Measurements from ENCODE around the gene HYAL3. TPM values are rescaled to one million over a fixed set of nuclear protein-coding genes. Genes with fewer than 3 reads are reported as not detected.
A peak's percentile ranks its signal among the peaks of the same experiment; 100 is the strongest.
"Not testable (repeated sequence)": the region's sequence is repeated elsewhere in the genome, so short reads cannot be mapped to it uniquely, and the experiment has no call there.

Gene HYAL3
- total RNA-seq, 1 experiment from 2014 or later: 20.8 TPM

DNA sequence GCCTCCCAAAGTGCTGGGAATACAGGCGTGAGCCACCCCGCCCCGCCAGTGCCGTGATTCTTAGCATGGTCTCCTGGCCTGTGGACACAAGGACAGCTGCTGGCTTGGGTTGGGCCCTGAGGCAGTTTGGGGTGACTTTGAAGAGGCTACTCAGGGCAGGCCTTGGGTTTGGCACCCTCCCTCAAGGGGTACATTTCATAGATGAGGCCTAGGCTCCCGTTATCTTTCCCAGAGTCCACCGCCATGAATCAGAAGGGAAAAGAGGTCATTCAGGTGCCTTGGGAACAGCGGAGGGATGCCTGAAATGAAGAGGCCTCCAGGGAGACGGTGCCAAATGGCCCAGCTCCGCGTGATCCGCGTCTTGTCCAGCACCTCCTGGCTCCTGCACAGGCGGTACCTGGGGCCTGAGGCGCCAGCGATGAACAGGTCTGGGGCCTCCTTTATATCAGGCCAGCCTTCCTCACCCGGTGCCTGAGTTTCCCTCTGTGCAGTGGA, 53.9 kb downstream of the HYAL3 start:
- peaks cover 5% of the 10 kb centered on the region for H3F3A ChIP-seq (ENCODE audit: low read length, unreplicated experiment)
- CTCF ChIA-PET: no interaction called here
- no peak for ATAC-seq
- peaks cover 92% of the 10 kb centered on the region for H3K79me2 ChIP-seq (ENCODE audit: low read length)
- H3K27me3 ChIP-seq (ENCODE audit: low read length): no peaks in the 10 kb centered on the region
- H3K9me3 ChIP-seq (ENCODE audit: low read length): no peaks in the 10 kb centered on the region
- BruUV-seq (replicated peaks): no TSS peak
- H3K4me3 ChIP-seq (ENCODE audit: low read length): no peak overlapping the region
- H3K4me1 ChIP-seq (ENCODE audit: insufficient read depth, low read length): peaks cover 46% of the 10 kb centered on the region
- no peak for DNase-seq
- TF ChIP-seq, protein P1, sequence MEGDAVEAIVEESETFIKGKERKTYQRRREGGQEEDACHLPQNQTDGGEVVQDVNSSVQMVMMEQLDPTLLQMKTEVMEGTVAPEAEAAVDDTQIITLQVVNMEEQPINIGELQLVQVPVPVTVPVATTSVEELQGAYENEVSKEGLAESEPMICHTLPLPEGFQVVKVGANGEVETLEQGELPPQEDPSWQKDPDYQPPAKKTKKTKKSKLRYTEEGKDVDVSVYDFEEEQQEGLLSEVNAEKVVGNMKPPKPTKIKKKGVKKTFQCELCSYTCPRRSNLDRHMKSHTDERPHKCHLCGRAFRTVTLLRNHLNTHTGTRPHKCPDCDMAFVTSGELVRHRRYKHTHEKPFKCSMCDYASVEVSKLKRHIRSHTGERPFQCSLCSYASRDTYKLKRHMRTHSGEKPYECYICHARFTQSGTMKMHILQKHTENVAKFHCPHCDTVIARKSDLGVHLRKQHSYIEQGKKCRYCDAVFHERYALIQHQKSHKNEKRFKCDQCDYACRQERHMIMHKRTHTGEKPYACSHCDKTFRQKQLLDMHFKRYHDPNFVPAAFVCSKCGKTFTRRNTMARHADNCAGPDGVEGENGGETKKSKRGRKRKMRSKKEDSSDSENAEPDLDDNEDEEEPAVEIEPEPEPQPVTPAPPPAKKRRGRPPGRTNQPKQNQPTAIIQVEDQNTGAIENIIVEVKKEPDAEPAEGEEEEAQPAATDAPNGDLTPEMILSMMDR (conservative IDR thresholded peaks at IDR 0.05; ENCODE audit: low read depth, low read length): no peak
- TF ChIP-seq EZH2 (IDR thresholded peaks at IDR 0.05; ENCODE audit: low read length, unreplicated experiment): no peak
- no peak for TF ChIP-seq EZH2phosphoT487 (IDR thresholded peaks at IDR 0.05; ENCODE audit: borderline replicate concordance, low read length)
- H3K9ac ChIP-seq (ENCODE audit: low read length): no peak overlapping the region
- peaks cover 3% of the 10 kb centered on the region; the same call in 1 of the 2 replicates for H3K36me3 ChIP-seq (ENCODE audit: low read depth, low read length)
- POLR2A ChIA-PET (ENCODE audit: unreplicated experiment): no interaction called here
- peak overlapping the region; percentile 78; the same call in 1 of the 2 replicates for H3K27ac ChIP-seq (ENCODE audit: low read length)
- intact Hi-C loops (cut with micrococcal nuclease): no loop called here
- no peaks in the 10 kb centered on the region for H3K9me2 ChIP-seq (replicated peaks; ENCODE audit: low read length)
- peak overlapping the region; percentile 69 for H3K4me2 ChIP-seq (ENCODE audit: low read length)
- H2AFZ ChIP-seq (ENCODE audit: low read length): no peak overlapping the region
- peaks cover 12% of the 10 kb centered on the region for H4K20me1 ChIP-seq (ENCODE audit: low read length)

DNA sequence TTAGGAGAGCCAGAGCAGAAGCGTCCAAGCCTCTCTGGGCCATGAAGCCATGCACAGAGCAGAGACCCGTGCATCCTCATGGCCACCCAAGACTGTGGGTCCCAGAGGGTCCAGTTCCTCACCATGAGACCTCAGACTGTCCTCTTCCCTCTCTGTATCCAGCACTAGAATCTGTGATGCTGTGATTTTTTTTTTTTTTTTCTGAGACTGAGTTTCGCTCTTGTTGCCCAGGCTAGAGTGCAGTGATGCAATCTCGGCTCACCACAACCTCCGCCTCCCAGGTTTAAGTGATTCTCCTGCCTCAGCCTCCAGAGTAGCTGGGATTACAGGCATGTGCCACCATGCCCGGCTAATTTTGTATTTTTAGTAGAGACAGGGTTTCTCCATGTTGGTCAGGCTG, 54.4 kb downstream of the HYAL3 start:
- H3F3A ChIP-seq (ENCODE audit: low read length, unreplicated experiment); H3K9ac ChIP-seq (ENCODE audit: low read length); H3K27ac ChIP-seq (ENCODE audit: low read length); BruUV-seq (replicated peaks); H3K4me3 ChIP-seq (ENCODE audit: low read length); H2AFZ ChIP-seq (ENCODE audit: low read length); H3K4me2 ChIP-seq (ENCODE audit: low read length); intact Hi-C loops (cut with micrococcal nuclease); H3K27me3 ChIP-seq (ENCODE audit: low read length); CTCF ChIA-PET; H3K36me3 ChIP-seq (ENCODE audit: low read depth, low read length); POLR2A ChIA-PET (ENCODE audit: unreplicated experiment); H3K9me2 ChIP-seq (replicated peaks; ENCODE audit: low read length); ATAC-seq; H3K9me3 ChIP-seq (ENCODE audit: low read length); DNase-seq: not testable (repeated sequence)
- Histone ChIP-seq H4K20me1 (ENCODE audit: low read length) (peaks cover 17% of the 10 kb centered on the region), H3K4me1 (ENCODE audit: insufficient read depth, low read length) (peaks cover 41% of the 10 kb centered on the region), H3K79me2 (ENCODE audit: low read length) (peaks cover 92% of the 10 kb centered on the region)

DNA sequence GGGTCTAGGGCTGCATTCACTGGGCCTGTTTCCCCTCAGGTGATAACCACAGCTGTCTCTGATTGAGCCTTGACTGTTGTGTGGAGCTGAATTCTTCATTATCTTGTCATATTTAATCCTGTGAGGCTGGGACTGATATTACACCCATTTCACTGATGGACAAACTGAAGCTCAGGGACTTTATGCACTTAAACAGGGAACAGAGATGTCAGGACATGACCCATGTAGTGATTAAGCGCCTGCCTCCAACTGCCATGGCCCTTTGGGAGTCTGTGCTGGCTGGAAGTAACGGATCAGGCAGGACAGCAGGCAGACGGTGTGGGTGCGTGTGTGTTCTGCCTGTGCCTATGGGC, 55.7 kb downstream of the HYAL3 start:
- peaks cover 42% of the 10 kb centered on the region for H3K4me1 ChIP-seq (ENCODE audit: insufficient read depth, low read length)
- no peak overlapping the region for H3K9ac ChIP-seq (ENCODE audit: low read length)

More for the DNA sequence above, 55.7 kb downstream of the HYAL3 start:
- ChIA-PET POLR2A (ENCODE audit: unreplicated experiment) (no interaction called here), CTCF (no interaction called here)
- DNase-seq: no peak
- Histone ChIP-seq H3K79me2 (ENCODE audit: low read length) (peaks cover 92% of the 10 kb centered on the region), H3K9me3 (ENCODE audit: low read length) (no peaks in the 10 kb centered on the region), H3K4me2 (ENCODE audit: low read length) (no peak overlapping the region), H2AFZ (ENCODE audit: low read length) (no peak overlapping the region), H3F3A (ENCODE audit: low read length, unreplicated experiment) (peaks cover 10% of the 10 kb centered on the region), H3K36me3 (ENCODE audit: low read depth, low read length) (peaks cover 10% of the 10 kb centered on the region; the same call in 1 of the 2 replicates), H4K20me1 (ENCODE audit: low read length) (peaks cover 30% of the 10 kb centered on the region), H3K4me3 (ENCODE audit: low read length) (no peak overlapping the region), H3K27ac (ENCODE audit: low read length) (no peak overlapping the region), H3K27me3 (ENCODE audit: low read length) (no peaks in the 10 kb centered on the region), H3K9me2 (replicated peaks; ENCODE audit: low read length) (no peaks in the 10 kb centered on the region)
- no TSS peak for BruUV-seq (replicated peaks)
- intact Hi-C loops (cut with micrococcal nuclease): no loop called here
- ATAC-seq: no peak
- TF ChIP-seq, protein P1 (conservative IDR thresholded peaks at IDR 0.05; ENCODE audit: low read depth, low read length): no peak
- TF ChIP-seq EZH2 (IDR thresholded peaks at IDR 0.05; ENCODE audit: low read length, unreplicated experiment) (no peak), EZH2phosphoT487 (IDR thresholded peaks at IDR 0.05; ENCODE audit: borderline replicate concordance, low read length) (no peak)
